HG03354 (cell line): ENCODE results near the gene ARID3A.

Source experiments
- ATAC-seq: cut with Tn5 transposase; IDR thresholded peaks from one replicate; pipeline ENCODE4 v1.9.1; 2021; ENCODE audit warnings: mild to moderate bottlenecking; ENCODE audit not compliant: unreplicated experiment, poor library complexity, severe bottlenecking

ARID3A gene

DNA sequence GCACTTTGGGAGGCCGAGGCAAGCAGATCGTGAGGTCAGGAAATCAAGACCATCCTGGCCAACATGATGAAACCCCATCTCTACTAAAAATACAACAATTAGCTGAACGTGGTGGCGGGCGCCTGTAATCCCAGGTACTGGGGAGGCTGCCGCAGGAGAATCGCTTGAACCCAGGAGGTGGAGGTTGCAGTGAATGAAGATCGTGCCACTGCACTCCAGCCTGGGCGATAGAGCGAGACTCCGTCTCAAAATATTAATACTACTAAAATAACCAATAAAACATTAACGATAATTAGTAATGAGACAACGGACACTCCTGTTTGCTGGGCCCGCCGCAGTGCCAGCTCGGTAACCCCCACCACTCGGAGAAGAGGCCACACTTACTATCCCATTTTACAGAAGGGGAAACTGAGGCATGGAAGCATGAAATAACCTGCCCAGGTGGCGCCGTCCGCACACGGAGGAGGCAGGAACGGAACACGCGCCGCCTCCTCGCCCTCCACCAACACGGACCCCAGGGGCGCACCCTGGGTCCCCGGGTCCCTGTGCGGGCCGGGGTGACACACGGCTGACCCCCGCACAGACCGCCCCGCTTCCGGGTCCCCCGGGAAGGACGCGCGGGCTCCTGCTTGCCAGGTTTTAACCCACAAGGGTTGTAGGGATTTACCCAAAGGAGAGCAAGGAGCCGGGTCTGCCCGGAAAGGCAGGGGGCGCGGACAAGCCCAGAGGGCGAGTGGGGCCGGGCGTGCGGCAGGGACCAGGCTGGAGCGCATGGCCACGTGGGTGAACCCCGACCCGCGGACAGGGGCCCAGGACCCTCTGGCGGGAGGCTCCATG is 14.4 kb upstream of the ARID3A start:
- ATAC-seq: no peak

DNA sequence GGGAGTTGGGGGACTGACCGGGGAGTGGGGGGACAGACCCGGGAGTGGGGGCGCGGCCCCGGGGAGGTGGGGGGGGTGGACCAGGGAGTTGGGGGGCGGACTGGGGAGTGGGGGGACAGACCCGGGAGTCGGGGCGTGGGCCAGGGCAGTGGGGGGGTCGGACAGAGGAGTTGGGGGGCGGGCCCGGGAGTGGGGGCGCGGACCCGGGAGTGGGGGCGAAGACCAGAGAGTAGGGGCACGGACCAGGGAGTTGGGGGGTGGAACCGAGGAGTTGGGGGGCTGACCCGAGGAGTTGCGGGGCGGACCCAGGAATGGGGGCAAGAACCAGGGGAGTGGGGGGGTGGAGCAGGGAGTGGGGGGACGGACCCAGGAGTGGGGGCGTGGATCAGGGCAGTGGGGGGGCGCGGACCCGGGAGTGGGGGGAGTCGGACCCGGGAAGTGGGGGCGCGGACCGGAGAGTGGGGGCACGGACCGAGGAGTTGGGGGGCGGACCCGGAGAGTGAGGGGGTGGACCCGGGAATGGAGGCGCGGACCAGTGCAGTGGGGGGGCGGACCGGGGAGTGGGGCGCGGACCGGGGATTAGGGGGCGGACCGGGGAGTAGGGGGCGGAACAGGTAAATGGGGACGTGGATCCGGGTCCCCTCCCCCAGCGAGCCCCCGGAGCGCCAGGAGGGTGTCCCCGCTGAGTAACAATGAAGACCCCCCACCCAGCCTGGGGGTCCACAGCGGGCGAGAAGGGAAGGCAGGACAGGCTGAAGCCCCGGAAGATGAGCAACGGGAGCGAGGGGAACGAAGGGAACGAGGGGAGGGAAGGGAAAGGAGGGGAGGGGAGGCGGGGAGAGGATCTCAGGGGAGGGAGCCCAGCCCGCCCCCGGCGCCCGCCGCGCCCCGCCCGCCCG is 13.4 kb upstream of the ARID3A start:
- no peak for ATAC-seq

DNA sequence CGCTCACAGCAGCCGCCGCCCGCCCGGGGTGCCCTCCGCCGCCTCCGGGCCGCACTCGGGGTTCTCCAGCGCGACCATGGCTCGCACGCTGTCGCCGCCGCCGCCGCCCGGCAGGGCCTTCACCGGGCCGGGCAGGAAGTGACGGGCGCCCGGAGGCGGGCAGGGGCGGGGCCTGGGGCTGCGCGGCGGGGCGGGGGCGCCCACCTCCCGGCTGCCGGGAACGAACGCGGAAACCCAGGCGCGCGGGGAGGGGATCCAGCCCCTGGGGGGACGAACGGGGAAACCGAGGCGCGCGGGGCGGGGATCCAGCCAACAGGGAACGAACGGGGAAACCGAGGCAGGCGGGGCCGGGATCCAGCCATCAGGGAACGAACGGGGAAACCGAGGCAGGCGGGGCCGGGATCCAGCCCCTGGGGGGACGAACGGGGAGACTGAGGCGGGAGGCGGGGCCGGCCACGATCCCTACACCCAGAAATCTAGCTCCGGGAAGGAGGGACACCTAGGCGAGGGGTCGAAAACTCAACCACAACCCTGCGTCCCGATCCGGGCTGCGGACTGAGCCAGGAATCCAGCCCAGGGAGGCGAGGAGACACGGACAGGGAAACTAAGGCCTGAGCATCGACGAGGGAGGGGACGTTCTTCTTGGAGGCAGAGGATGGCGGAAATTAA is 12.6 kb upstream of the ARID3A start, which contains the start of gene R3HDM4:
Gene R3HDM4 (minus strand): TSS at position 140 of the 669 bp plus-strand sequence. CDS start 62 bp downstream, at position 78.
- no peak for ATAC-seq

DNA sequence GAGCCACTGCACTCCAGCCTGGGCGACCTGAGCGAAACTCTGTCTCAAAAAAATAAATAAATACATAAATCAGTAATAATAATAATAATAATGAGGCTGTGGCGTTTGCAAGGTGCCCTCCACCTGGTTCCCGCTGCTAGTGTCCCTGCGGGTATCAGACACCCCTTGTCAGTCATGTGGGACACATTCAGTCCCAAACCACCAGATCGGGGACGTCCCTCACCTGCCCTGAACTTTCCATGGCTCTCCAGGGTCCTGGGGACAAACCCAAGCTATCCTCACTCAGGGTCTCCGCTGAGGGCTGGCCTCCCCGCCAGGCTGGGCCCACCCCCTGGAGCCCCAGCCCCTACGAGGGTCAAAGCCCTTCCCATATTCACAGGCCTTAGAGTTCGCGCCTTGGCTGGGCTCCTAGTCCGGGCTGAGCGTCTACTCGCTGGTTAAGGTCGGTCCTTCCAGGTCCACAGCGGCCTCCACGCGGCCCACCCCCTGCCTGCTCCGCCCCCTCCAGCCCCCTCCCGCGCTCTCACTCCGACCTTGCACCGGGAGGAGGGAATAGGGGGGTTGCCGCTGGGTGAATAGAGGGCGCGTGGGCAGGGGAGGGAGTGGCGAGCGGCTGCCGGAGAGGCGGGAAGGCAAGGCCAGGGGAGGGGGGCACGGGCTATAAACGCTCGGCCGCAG is 9.1 kb upstream of the ARID3A start:
- ATAC-seq: no peak

DNA sequence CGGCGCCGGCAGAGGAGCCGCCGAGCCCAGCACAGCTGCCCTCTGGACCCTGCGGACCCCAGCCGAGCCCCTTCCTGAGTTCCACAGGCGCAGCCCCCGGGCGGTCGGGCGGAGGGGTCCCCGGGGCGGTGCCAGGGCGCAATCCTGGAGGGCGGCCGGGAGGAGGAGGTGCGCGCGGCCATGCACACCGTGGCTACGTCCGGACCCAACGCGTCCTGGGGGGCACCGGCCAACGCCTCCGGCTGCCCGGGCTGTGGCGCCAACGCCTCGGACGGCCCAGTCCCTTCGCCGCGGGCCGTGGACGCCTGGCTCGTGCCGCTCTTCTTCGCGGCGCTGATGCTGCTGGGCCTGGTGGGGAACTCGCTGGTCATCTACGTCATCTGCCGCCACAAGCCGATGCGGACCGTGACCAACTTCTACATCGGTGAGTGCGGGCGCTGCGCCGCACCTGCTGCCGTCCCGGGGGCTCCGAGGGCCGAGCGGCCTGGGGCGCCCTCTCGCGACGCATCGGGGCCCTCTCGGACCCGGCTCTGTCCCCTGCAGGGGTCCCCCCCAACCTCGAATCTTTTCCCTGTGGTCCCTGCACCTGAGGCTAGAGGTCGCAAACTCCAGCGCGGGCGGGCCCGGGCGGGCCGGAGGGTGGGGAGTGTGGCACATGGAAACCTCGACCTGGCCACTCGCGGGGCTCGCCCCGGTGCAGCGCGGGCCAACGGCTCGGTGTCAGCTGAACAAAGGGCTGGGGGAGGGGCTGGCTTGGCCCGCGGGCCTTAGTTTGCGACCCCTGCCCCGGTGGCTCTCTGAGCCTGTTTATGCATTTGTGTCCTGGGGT is 8.3 kb upstream of the ARID3A start, which contains the start of gene KISS1R:
Gene KISS1R (plus strand): TSS at position 11 of the 829 bp plus-strand sequence. CDS start 170 bp downstream, at position 181.
- no peak for ATAC-seq

DNA sequence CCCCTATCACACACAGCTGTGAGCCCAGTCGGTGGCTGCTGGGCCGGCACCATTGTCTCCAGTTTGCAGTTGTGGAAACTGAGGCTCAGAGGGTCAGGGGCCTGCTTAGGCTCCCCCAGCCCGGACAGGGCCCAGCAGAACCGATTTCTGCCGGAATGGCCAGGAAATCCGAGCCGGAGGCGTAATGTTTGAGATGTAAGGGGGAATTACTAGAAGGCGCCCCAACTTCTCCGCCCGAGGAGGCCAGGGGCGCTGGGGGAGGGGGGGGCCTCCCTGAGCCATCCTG is 7.7 kb upstream of the ARID3A start:
- no peak for ATAC-seq

DNA sequence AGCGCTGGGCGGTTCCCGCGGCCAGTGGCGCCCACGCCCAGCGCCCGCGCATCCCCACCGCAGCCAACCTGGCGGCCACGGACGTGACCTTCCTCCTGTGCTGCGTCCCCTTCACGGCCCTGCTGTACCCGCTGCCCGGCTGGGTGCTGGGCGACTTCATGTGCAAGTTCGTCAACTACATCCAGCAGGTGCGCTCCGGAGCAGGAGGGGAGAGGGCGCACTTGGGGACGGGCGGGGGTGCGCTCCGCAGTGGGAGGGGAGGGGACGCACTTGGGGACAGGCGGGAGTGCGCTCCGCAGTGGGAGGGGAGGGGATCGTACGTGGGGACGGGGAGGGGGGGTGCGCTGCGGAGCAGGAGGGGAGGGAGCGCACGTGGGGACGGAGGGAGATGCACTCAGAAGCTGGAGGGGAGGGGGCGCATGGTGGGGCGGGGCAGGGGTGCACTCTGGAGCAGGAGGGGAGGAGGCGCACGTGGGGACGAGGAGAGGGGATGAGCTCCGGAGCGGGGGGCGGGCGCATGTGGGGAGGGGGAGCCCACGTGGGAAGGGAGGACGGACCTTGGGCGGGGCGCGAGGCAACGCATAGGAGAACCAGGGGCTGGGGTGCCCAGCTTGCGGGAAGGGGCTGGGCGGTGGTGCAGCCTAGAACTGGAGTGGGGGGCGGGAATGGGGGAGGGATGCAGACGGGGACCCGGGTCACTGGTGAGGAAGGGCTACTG is 7.2 kb upstream of the ARID3A start:
- no peak for ATAC-seq

DNA sequence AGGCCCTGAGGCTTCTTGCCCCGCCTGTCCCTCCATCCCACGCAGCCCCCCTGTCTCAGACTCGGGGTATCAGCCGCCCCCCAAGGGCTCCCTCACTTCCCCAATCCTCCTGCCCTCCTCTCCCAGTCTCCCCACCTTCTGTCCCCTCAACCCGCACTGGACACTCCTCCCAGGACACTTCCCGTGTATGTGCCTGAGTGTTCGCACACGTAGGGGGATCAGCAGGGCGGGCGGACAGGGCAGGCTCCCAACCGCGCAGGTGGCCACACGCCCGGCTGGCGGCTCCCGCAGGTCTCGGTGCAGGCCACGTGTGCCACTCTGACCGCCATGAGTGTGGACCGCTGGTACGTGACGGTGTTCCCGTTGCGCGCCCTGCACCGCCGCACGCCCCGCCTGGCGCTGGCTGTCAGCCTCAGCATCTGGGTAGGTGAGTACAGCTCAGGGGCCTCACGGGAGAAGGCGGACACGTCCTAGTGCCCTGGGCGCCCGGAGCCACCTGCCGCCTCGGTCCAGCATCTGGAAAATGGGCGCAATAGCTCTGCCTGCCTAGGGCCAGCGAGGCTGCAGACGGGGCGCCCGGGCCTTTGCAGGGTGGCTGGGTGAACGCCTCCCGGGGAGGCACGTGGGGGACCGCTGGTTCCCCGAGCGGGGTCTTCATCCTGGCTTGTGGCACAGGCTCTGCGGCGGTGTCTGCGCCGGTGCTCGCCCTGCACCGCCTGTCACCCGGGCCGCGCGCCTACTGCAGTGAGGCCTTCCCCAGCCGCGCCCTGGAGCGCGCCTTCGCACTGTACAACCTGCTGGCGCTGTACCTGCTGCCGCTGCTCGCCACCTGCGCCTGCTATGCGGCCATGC is 6.4 kb upstream of the ARID3A start:
- ATAC-seq: no peak

DNA sequence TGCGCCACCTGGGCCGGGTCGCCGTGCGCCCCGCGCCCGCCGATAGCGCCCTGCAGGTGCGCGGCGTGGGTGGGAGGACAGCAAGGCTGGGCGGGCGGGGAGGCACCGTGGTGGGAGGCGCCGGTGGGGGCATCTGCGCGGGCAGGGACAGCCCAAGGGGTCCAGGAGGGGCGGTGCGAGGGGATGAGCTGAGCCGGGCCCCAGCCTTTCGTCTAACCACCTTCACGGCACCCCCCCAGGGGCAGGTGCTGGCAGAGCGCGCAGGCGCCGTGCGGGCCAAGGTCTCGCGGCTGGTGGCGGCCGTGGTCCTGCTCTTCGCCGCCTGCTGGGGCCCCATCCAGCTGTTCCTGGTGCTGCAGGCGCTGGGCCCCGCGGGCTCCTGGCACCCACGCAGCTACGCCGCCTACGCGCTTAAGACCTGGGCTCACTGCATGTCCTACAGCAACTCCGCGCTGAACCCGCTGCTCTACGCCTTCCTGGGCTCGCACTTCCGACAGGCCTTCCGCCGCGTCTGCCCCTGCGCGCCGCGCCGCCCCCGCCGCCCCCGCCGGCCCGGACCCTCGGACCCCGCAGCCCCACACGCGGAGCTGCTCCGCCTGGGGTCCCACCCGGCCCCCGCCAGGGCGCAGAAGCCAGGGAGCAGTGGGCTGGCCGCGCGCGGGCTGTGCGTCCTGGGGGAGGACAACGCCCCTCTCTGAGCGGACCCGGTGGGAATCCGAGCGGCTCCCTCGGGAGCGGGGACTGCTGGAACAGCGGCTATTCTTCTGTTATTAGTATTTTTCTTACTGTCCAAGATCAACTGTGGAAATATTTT is 5.6 kb upstream of the ARID3A start:
- no peak for ATAC-seq

DNA sequence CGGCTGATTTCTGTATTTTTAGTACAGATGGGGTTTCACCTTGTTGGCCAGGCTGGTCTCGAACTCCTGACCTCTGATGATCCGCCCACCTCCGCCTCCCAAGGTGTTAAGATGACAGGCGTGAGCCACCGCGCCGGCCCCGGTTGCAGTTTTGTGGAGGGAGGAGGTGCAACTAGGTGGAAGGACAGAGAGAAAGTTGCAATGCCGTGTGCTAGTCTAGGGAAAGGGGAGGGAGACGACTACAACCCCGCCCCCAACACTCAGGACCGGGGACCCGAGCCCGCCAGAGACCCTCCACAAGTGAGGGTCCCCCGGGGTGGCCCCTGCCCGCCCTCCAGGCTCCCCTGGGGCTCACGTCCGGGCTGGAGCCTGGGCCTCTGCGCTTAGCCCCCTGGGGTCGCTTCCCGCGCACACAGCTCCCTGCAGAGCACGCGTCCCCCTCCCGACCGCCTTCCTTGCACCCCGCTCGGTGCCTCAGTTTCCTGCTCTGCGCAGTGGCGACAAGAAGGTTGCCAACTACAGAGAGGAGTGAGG is 1.2 kb upstream of the ARID3A start:
- ATAC-seq: no peak

DNA sequence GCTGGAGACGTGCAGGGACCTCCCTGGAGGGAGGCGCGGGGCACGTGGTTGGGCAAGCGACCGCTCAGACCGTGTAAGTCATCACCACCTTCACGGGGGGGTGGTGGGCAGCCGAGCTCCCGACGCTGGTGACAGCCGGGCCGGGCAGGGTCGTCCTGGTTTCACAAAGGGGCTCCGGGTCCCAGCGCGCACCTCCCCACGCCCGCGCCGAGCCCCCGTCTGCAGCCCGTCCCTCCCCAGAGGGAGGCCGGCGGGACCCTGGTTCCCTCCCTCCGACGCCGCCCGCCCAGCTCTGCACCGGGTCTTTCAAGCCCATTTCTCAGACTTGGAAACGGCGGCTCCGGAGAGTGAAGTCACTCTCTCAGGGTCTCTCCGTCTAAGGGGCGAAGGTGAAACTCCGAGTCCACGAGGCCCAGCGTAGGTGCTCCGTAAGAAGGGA is 729 bp upstream of the ARID3A start:
- peak; percentile 49 for ATAC-seq

DNA sequence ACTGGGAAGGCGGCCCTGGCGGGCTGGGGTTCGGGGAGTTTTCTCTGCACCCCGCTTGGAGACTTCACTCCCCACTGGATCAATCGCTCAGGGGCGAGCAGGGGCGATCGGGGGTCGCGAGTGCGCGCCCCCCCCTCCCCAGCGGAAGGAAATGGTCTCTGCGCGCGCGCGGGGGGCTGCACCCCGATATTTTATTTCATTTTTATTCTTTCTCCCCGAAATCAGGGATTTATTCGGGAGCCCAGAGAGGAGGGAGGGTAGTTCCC is 421 bp downstream of the ARID3A start:
- ATAC-seq: no peak

DNA sequence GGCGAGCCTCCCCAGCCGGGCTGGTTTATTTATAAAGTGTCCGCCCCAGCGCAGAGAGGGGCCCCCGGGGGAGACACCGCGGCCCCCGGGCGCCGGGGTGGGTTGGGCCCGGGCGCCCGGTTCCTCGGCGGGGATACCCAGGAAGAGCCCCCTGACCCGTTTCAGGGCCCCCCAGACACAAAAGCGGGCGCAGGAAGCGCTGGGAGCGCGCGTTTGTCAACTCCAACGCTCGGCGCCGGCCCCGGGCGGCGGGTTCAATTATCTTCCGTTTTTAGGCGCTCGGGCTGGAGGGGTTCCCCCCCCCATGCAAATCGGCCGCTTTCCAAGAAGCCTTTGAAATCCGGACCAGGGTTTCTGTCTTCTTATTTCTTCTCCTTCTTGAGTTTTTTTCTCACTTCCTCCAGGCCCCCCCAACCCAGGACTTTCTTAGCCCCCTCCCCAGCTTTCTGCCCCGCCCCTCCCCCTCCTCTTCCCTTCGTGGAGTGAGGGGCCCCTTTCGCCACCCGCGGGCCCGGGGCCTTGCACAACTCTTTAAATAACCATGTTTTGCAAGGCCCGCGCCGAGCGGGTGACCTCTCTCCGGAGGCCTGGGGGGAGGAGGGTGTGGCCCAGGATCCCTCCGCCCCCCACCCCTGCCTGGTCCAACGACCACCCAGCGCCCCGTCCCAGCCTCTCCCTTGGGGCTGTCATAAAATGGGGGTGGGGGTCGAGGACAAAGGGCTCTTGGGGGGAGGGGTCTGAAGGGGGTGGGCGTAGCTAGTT is 935 bp downstream of the ARID3A start:
- no peak for ATAC-seq

DNA sequence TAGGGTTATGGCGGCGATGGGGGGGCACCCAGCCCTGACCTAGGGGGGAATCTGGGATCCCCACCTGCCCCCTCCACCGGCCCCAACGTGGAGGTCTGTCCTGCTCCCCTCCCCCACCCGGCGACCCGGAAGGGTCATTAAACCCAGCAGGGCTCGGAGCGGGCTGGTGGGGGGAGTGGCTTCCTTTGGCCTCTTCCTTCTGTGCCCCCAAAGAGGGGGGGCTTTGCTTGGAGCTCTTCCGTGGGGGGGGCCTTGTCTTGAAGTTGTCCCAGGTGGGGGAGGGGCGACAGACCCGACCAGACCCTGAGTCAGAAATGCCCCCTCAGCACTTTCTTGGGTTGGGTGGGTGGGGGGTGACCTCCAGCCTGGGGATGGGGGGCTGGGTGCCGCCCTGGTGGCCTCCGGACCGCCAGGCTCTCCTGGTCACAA is 1.5 kb downstream of the ARID3A start:
- no peak for ATAC-seq

DNA sequence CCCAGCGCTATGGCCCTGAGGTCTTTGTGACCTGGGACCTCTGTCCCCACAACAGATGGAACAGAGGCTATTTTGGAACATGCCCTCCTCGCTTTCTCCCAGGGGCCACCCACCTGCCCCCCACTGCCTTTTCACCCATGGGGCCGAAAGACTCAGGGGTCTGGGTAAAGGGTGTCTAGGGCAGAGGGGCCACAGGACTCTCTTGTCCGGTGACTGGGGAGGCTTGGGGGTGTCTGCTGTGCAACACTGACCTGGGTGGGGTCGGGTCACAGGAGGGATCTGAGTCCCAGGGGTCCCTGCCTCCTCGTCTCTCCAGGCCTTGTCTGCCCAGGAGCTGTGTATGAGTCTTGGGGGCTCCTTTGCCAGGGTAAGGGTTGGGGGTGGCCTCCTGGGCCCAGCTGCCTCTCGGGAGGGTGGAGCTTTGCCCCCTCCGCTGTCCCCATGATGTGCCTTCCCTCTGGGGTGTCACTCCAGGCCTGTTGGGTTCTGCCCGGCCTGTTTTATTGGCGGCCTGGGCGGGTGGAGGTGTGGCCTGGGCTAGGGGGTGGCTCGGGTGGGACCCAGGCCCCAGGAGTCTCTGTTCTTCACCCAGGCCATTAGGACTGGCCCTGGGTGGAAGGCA is 2.1 kb downstream of the ARID3A start:
- ATAC-seq: no peak
